ENCODE results near the gene CBARP. TPM values are rescaled to one million over a fixed set of nuclear protein-coding genes. Genes with fewer than 3 reads are reported as not detected.
A peak's percentile ranks its signal among the peaks of the same experiment; 100 is the strongest.

Gene CBARP
- total RNA-seq, 1 donor from 2014 or later, result 1.2 TPM

GRCh38 chr19:1244693-1245451 lies 7.1 kb upstream of the CBARP start:
- ATAC-seq (peak; percentile 38), DNase-seq (peak; percentile 93)
- intact Hi-C loops (cut with micrococcal nuclease), result no loop called here

GRCh38 chr19:1243768-1244692 lies 6.2 kb upstream of the CBARP start:
- DNase-seq (peak; percentile 94), ATAC-seq (peak; percentile 44)
- intact Hi-C loops (cut with micrococcal nuclease), result no loop called here

GRCh38 chr19:1241417-1242095 lies 3.8 kb upstream of the CBARP start, which contains the start of gene ATP5F1D:
TSS of gene ATP5F1D (plus strand) at chr19:1241751. CDS start at chr19:1241851, 100 bp downstream.
- intact Hi-C loops (cut with micrococcal nuclease), result no loop called here
- DNase-seq (peak; percentile 98), ATAC-seq (peak; percentile 52)

GRCh38 chr19:1240925-1241324 lies 3.1 kb upstream of the CBARP start:
- intact Hi-C loops (cut with micrococcal nuclease), result no loop called here
- DNase-seq (no peak), ATAC-seq (no peak)

GRCh38 chr19:1239796-1240737 lies 2.3 kb upstream of the CBARP start:
- DNase-seq, result peak; percentile 96
- peak; percentile 47 for ATAC-seq
- intact Hi-C loops (cut with micrococcal nuclease), result no loop called here

GRCh38 chr19:1239420-1239795 lies 1.6 kb upstream of the CBARP start:
- intact Hi-C loops (cut with micrococcal nuclease), result no loop called here
- ATAC-seq (no peak), DNase-seq (no peak)

- DNase-seq (no peak), ATAC-seq (no peak)
- intact Hi-C loops (cut with micrococcal nuclease), result no loop called here
Measured at GRCh38 chr19:1238369-1239303, 831 bp upstream of the CBARP start.

- ATAC-seq, result no peak
- peak; percentile 62 for DNase-seq
- intact Hi-C loops (cut with micrococcal nuclease), result no loop called here
Measured at GRCh38 chr19:1237027-1237659, 662 bp downstream of the CBARP start.

GRCh38 chr19:1236576-1236975 lies 1.2 kb downstream of the CBARP start:
- ATAC-seq, result no peak
- intact Hi-C loops (cut with micrococcal nuclease), result no loop called here

GRCh38 chr19:1235625-1236538 lies 1.9 kb downstream of the CBARP start:
- intact Hi-C loops (cut with micrococcal nuclease), result no loop called here
- ATAC-seq (no peak), DNase-seq (no peak)

More at GRCh38 chr19:1236576-1236975, 1.2 kb downstream of the CBARP start:
- DNase-seq, result no peak

GRCh38 chr19:1234955-1235380 lies 2.8 kb downstream of the CBARP start:
- DNase-seq (no peak), ATAC-seq (no peak)
- intact Hi-C loops (cut with micrococcal nuclease), result no loop called here

- intact Hi-C loops (cut with micrococcal nuclease), result no loop called here
- no peak for DNase-seq
- ATAC-seq, result no peak
Measured at GRCh38 chr19:1234051-1234954, 3.5 kb downstream of the CBARP start.

- no peak for ATAC-seq
- intact Hi-C loops (cut with micrococcal nuclease), result no loop called here
- DNase-seq, result no peak
Measured at GRCh38 chr19:1233115-1233667, 4.6 kb downstream of the CBARP start.

- DNase-seq, result peak; percentile 66
Measured at GRCh38 chr19:1232652-1233072, 5.1 kb downstream of the CBARP start.

More at GRCh38 chr19:1232652-1233072, 5.1 kb downstream of the CBARP start:
- intact Hi-C loops (cut with micrococcal nuclease), result no loop called here
- peak; percentile 15 for ATAC-seq
